SK-N-SH (cell line): ENCODE measurements around the gene TBC1D20. TPM values are rescaled to one million over a fixed set of nuclear protein-coding genes. Genes with fewer than 3 reads are reported as not detected.

Experiments used
- CTCF ChIA-PET: fragments of 300-600, 350-600 bp; formaldehyde crosslinking; extraction: SDS; loops from one replicate; lab custom pipeline; 2021; lab: Yijun Ruan, JAX
- POLR2A ChIA-PET: fragments of 350-600 bp; sonication (Branson Sonifier 250); formaldehyde crosslinking; extraction: SDS; loops from one replicate; lab custom pipeline; 2020; ENCODE audit warnings: antibody characterized with exemption, inconsistent platforms; lab: Yijun Ruan, JAX
- DNase-seq: peaks from one replicate; pipeline ENCODE4 v3.0.0; 2012
- H2AFZ ChIP-seq: fragments of 200-600 bp; sonication (generic); 2 replicates; pipeline ENCODE4 v1.8.1; 2016; ENCODE audit warnings: antibody characterized with exemption, mild to moderate bottlenecking, low read depth
- H3F3A ChIP-seq: fragments of 200-600 bp; sonication (generic); replicated peaks from 2 replicates; pipeline ENCODE3; 2016; ENCODE audit warnings: antibody characterized with exemption, mild to moderate bottlenecking; ENCODE audit not compliant: insufficient read depth
- H3K27ac ChIP-seq, 2 experiments: fragments of 200-500 bp in 1 of 2; fragments of 200-600 bp in 1 of 2; sonication (Bioruptor generic) in 1 of 2; sonication (generic), shearing (Covaris generic) in 1 of 2; 2 replicates each; pipeline versions ENCODE4 v1.5.1 to v1.6.1; 2014 to 2016; ENCODE audit warnings: low read depth in 2 of 2, inconsistent platforms in 1 of 2, low read length in 1 of 2, mild to moderate bottlenecking in 1 of 2, mixed read lengths in 1 of 2
- H3K27me3 ChIP-seq: fragments of 200-600 bp; sonication (generic), shearing (Covaris generic); 2 replicates; pipeline ENCODE4 v1.6.1; 2016; ENCODE audit warnings: mixed run types; ENCODE audit not compliant: insufficient read depth
- H3K36me3 ChIP-seq, 2 experiments: fragments of 200-500 bp in 1 of 2; fragments of 200-600 bp in 1 of 2; sonication (Bioruptor generic) in 1 of 2; sonication (generic) in 1 of 2; replicated peaks in 1 of 2; 2 replicates each; pipeline versions ENCODE3 to v1.5.1; 2014 to 2016; ENCODE audit warnings: low read length in 1 of 2, mild to moderate bottlenecking in 1 of 2; ENCODE audit not compliant: insufficient read depth in 2 of 2, control insufficient read depth in 1 of 2
- H3K4me1 ChIP-seq, 2 experiments: fragments of 200-500 bp in 1 of 2; fragments of 200-600 bp in 1 of 2; sonication (Bioruptor generic) in 1 of 2; sonication (generic), shearing (Covaris generic) in 1 of 2; 2 replicates each; pipeline versions ENCODE4 v1.5.1 to v1.6.1; 2014 to 2016; ENCODE audit warnings: low read depth in 1 of 2, low read length in 1 of 2, mixed run types in 1 of 2; ENCODE audit not compliant: insufficient read depth in 2 of 2, control insufficient read depth in 1 of 2
- H3K4me2 ChIP-seq: fragments of 200-600 bp; sonication (generic), shearing (Covaris generic); 2 replicates; pipeline ENCODE4 v1.6.1; 2017; ENCODE audit warnings: mixed run types
- H3K4me3 ChIP-seq, 2 experiments: fragments of 200-500 bp in 1 of 2; fragments of 200-600 bp in 1 of 2; sonication (Bioruptor generic) in 1 of 2; sonication (generic), shearing (Covaris generic) in 1 of 2; 2 replicates each; pipeline versions ENCODE4 v1.5.1 to v1.8.1; 2014 to 2016; ENCODE audit warnings: low read depth in 2 of 2, inconsistent platforms in 1 of 2, low read length in 1 of 2, mild to moderate bottlenecking in 1 of 2, mixed read lengths in 1 of 2, moderate library complexity in 1 of 2
- H3K79me2 ChIP-seq: fragments of 200-600 bp; sonication (generic); 2 replicates; pipeline ENCODE4 v1.8.1; 2017; ENCODE audit warnings: mild to moderate bottlenecking; ENCODE audit not compliant: insufficient read depth
- H3K9ac ChIP-seq: fragments of 200-600 bp; sonication (generic); 2 replicates; pipeline ENCODE4 v1.6.1; 2017; ENCODE audit warnings: mixed run types
- H3K9me2 ChIP-seq: fragments of 200-600 bp; sonication (generic); 2 replicates; pipeline ENCODE4 v1.6.1; 2017; ENCODE audit warnings: mixed run types
- H3K9me3 ChIP-seq: fragments of 200-600 bp; sonication (generic); 2 replicates; pipeline ENCODE4 v1.6.1; 2017; ENCODE audit warnings: mixed run types, mild to moderate bottlenecking, moderate library complexity
- H4K20me1 ChIP-seq: fragments of 200-600 bp; sonication (generic); 2 replicates; pipeline ENCODE4 v1.6.1; 2017; ENCODE audit warnings: mild to moderate bottlenecking, mixed run types; ENCODE audit not compliant: insufficient read depth
- CHD2 ChIP-seq: fragments of 150-350 bp; IDR thresholded peaks from 2 replicates; pipeline ENCODE4 v1.6.1; 2018; ENCODE audit warnings: low read length; ENCODE audit not compliant: partially characterized antibody
- ELF1 ChIP-seq: IDR thresholded peaks from 2 replicates; pipeline ENCODE4 v1.4.0; 2012
- FOSL2 ChIP-seq: IDR thresholded peaks from 2 replicates; pipeline ENCODE4 v1.4.0; 2012; ENCODE audit warnings: low read depth, mild to moderate bottlenecking, moderate library complexity, borderline replicate concordance
- GATA2 ChIP-seq: sonication (generic); formaldehyde crosslinking; IDR thresholded peaks from 2 replicates; pipeline ENCODE4 v1.5.0; 2020; ENCODE audit warnings: mild to moderate bottlenecking, missing genetic modification reagents
- JUND ChIP-seq: IDR thresholded peaks from 2 replicates; pipeline ENCODE4 v1.4.0; 2012
- NRF1 ChIP-seq: IDR thresholded peaks from 2 replicates; pipeline ENCODE4 v1.6.1; 2012; ENCODE audit warnings: low read depth, mild to moderate bottlenecking, low read length
- RCOR1 ChIP-seq: fragments of 150-350 bp; IDR thresholded peaks from 2 replicates; pipeline ENCODE4 v1.6.1; 2017; ENCODE audit warnings: antibody characterized with exemption, low read length
- RFX5 ChIP-seq: IDR thresholded peaks from 2 replicates; pipeline ENCODE4 v1.6.1; 2012; ENCODE audit warnings: mild to moderate bottlenecking, improper control_type of control experiment, low read length
- RXRA ChIP-seq: IDR thresholded peaks from 2 replicates; pipeline ENCODE4 v1.4.0; 2012; ENCODE audit warnings: low read depth, mild to moderate bottlenecking, borderline replicate concordance
- SIN3A ChIP-seq: IDR thresholded peaks from 2 replicates; pipeline ENCODE4 v1.6.1; 2012; ENCODE audit warnings: low read depth, mild to moderate bottlenecking, low read length, moderate library complexity, borderline replicate concordance
- TCF12 ChIP-seq: IDR thresholded peaks from 2 replicates; pipeline ENCODE4 v1.4.0; 2012
- YY1 ChIP-seq: IDR thresholded peaks from 2 replicates; pipeline ENCODE4 v1.4.0; 2012; ENCODE audit warnings: low read depth, mild to moderate bottlenecking
- WGBS: methylation state at CpG from one replicate; pipeline ENCODE4 v1.1.6; 2017; ENCODE audit warnings: low lambda C conversion rate; 5-methylcytosine and 5-hydroxymethylcytosine counted together
- polyA plus RNA-seq, 3 experiments: library from polyadenylated mRNA; depleted of rRNA; stranded (reverse); fragments of >200 nt; gene quantifications; 2 replicates each; pipeline ENCODE4 v1.2.3, GENCODE V29; 2012
- TF ChIP-seq, protein P1 (sequence below): IDR thresholded peaks from 2 replicates; pipeline ENCODE4 v1.4.0; 2012; ENCODE audit warnings: low read depth, borderline replicate concordance
- TF ChIP-seq, protein P2 (sequence below): fragments of 150-350 bp; IDR thresholded peaks from 2 replicates; pipeline ENCODE4 v1.6.1; 2017; ENCODE audit warnings: antibody characterized with exemption, low read length, low read depth, borderline replicate concordance
- TF ChIP-seq, protein P3 (sequence below): IDR thresholded peaks from 2 replicates; pipeline ENCODE4 v1.4.0; 2012; ENCODE audit warnings: low read depth, borderline replicate concordance
- TF ChIP-seq, protein P4 (sequence below): IDR thresholded peaks from 2 replicates; pipeline ENCODE4; 2012
- TF ChIP-seq, protein P5 (sequence below): IDR thresholded peaks from 2 replicates; pipeline ENCODE4 v1.4.0; 2012; ENCODE audit warnings: low read depth
- TF ChIP-seq, protein P6 (sequence below): IDR thresholded peaks from 2 replicates; pipeline ENCODE4 v1.6.1; 2012; ENCODE audit warnings: mild to moderate bottlenecking, low read depth, low read length, moderate library complexity

Gene TBC1D20
- polyA plus RNA-seq, 1 of the 3 experiments (the other 2 are of a cell fraction) = 27.7 TPM

DNA sequence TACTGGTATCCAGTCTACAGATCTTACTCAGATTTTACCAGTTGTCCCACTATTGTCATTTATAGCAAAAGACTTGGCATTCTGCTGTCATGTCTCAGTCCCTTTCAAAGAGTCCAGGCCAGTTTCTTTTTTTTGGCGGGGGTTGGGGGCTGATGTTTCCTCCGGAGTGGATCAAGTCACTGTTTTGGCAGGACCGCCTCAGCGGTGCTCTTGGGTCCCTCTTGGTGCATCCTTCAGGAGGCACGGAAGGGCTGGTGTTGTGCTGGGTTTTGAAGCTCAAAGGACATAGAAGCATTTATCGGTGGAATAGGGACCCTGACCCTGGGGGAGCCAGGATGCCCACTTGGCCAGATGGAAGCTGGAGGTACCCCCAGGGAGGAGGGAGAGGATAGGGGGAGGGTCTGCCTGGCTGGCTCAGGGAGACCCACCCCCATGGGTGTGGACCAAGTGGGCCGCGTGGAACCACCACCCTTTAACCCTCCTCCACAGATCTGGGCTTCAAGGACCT is 43.4 kb downstream of the TBC1D20 start:
- no peak overlapping the region for H3K4me3 ChIP-seq
- no peak overlapping the region for H3K4me2 ChIP-seq
- WGBS = 90% methylated on average over 5 of the region's 8 CpGs
- TF ChIP-seq CHD2 (no peak), NRF1 (no peak), GATA2 (CRISPR knock-in tag) (no peak), SIN3A (no peak), YY1 (no peak), JUND (no peak), TCF12 (no peak), ELF1 (no peak), RFX5 (no peak), RXRA (no peak), RCOR1 (no peak), FOSL2 (no peak)
- TF ChIP-seq, protein P1, sequence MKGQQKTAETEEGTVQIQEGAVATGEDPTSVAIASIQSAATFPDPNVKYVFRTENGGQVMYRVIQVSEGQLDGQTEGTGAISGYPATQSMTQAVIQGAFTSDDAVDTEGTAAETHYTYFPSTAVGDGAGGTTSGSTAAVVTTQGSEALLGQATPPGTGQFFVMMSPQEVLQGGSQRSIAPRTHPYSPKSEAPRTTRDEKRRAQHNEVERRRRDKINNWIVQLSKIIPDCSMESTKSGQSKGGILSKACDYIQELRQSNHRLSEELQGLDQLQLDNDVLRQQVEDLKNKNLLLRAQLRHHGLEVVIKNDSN = no peak
- TF ChIP-seq, protein P2, sequence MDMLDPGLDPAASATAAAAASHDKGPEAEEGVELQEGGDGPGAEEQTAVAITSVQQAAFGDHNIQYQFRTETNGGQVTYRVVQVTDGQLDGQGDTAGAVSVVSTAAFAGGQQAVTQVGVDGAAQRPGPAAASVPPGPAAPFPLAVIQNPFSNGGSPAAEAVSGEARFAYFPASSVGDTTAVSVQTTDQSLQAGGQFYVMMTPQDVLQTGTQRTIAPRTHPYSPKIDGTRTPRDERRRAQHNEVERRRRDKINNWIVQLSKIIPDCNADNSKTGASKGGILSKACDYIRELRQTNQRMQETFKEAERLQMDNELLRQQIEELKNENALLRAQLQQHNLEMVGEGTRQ = no peak
- TF ChIP-seq, protein P3, sequence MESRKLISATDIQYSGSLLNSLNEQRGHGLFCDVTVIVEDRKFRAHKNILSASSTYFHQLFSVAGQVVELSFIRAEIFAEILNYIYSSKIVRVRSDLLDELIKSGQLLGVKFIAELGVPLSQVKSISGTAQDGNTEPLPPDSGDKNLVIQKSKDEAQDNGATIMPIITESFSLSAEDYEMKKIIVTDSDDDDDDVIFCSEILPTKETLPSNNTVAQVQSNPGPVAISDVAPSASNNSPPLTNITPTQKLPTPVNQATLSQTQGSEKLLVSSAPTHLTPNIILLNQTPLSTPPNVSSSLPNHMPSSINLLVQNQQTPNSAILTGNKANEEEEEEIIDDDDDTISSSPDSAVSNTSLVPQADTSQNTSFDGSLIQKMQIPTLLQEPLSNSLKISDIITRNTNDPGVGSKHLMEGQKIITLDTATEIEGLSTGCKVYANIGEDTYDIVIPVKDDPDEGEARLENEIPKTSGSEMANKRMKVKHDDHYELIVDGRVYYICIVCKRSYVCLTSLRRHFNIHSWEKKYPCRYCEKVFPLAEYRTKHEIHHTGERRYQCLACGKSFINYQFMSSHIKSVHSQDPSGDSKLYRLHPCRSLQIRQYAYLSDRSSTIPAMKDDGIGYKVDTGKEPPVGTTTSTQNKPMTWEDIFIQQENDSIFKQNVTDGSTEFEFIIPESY = no peak
- TF ChIP-seq, protein P4, sequence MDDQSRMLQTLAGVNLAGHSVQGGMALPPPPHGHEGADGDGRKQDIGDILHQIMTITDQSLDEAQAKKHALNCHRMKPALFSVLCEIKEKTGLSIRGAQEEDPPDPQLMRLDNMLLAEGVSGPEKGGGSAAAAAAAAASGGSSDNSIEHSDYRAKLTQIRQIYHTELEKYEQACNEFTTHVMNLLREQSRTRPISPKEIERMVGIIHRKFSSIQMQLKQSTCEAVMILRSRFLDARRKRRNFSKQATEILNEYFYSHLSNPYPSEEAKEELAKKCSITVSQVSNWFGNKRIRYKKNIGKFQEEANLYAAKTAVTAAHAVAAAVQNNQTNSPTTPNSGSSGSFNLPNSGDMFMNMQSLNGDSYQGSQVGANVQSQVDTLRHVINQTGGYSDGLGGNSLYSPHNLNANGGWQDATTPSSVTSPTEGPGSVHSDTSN = no peak
- TF ChIP-seq, protein P5, sequence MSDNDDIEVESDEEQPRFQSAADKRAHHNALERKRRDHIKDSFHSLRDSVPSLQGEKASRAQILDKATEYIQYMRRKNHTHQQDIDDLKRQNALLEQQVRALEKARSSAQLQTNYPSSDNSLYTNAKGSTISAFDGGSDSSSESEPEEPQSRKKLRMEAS = no peak
- TF ChIP-seq, protein P6, sequence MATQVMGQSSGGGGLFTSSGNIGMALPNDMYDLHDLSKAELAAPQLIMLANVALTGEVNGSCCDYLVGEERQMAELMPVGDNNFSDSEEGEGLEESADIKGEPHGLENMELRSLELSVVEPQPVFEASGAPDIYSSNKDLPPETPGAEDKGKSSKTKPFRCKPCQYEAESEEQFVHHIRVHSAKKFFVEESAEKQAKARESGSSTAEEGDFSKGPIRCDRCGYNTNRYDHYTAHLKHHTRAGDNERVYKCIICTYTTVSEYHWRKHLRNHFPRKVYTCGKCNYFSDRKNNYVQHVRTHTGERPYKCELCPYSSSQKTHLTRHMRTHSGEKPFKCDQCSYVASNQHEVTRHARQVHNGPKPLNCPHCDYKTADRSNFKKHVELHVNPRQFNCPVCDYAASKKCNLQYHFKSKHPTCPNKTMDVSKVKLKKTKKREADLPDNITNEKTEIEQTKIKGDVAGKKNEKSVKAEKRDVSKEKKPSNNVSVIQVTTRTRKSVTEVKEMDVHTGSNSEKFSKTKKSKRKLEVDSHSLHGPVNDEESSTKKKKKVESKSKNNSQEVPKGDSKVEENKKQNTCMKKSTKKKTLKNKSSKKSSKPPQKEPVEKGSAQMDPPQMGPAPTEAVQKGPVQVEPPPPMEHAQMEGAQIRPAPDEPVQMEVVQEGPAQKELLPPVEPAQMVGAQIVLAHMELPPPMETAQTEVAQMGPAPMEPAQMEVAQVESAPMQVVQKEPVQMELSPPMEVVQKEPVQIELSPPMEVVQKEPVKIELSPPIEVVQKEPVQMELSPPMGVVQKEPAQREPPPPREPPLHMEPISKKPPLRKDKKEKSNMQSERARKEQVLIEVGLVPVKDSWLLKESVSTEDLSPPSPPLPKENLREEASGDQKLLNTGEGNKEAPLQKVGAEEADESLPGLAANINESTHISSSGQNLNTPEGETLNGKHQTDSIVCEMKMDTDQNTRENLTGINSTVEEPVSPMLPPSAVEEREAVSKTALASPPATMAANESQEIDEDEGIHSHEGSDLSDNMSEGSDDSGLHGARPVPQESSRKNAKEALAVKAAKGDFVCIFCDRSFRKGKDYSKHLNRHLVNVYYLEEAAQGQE = no peak
- H3F3A ChIP-seq = peaks cover 4% of the 10 kb centered on the region
- peaks cover 16% of the 10 kb centered on the region; the same call in 1 of the 2 replicates for H3K79me2 ChIP-seq
- no peak overlapping the region for H3K27ac ChIP-seq
- CTCF ChIA-PET = interaction anchor here (3.9 kb wide), 1 partner anchor 12 kb away, joined by 15 read pairs; no protein-coding TSS in a partner anchor
- H3K9me3 ChIP-seq = no peaks in the 10 kb centered on the region
- DNase-seq = no peak
- H2AFZ ChIP-seq = no peak overlapping the region
- H3K36me3 ChIP-seq = peaks cover 25 to 39% of the 10 kb centered on the region in 2 experiments
- no peak overlapping the region for H3K9ac ChIP-seq
- no peaks in the 10 kb centered on the region for H3K9me2 ChIP-seq
- H3K4me1 ChIP-seq = no peaks in the 10 kb centered on the region
- POLR2A ChIA-PET = no interaction called here
- no peaks in the 10 kb centered on the region for H3K27me3 ChIP-seq
- peaks cover 4% of the 10 kb centered on the region for H4K20me1 ChIP-seq
